GM19455 (cell line): ENCODE measurements around the gene CRTC1.

Experiments
- ATAC-seq: cut with Tn5 transposase; IDR thresholded peaks from one replicate; pipeline ENCODE4 v1.9.1; 2021; ENCODE audit not compliant: unreplicated experiment

Gene CRTC1

GRCh38 chr19:18780631-18781030, 97.2 kb downstream of the CRTC1 start:
- ATAC-seq = no peak

GRCh38 chr19:18781047-18781600, 97.6 kb downstream of the CRTC1 start:
- no peak for ATAC-seq

GRCh38 chr19:18781885-18782527, 98.5 kb downstream of the CRTC1 start:
- ATAC-seq = no peak

GRCh38 chr19:18782559-18783225, 99.2 kb downstream of the CRTC1 start:
- ATAC-seq = no peak

GRCh38 chr19:18783958-18784785, 100.7 kb downstream of the CRTC1 start:
- ATAC-seq = no peak

GRCh38 chr19:18784786-18785120, 101.3 kb downstream of the CRTC1 start:
- ATAC-seq = no peak

- ATAC-seq = no peak
Measured at GRCh38 chr19:18785179-18786124, 102.0 kb downstream of the CRTC1 start.

- no peak for ATAC-seq
Measured at GRCh38 chr19:18788529-18789421, 105.3 kb downstream of the CRTC1 start.

- no peak for ATAC-seq
Measured at GRCh38 chr19:18789422-18789869, 106.0 kb downstream of the CRTC1 start.

- no peak for ATAC-seq
Measured at GRCh38 chr19:18789883-18790565, 106.5 kb downstream of the CRTC1 start.

- ATAC-seq = no peak
Measured at GRCh38 chr19:18790566-18791314, 107.3 kb downstream of the CRTC1 start, which contains the start of gene COMP. Gene COMP (minus strand): TSS chr19:18791305. CDS start chr19:18791269, 36 bp downstream.

GRCh38 chr19:18791315-18791678, 107.8 kb downstream of the CRTC1 start:
- ATAC-seq = no peak

GRCh38 chr19:18792661-18793060, 109.2 kb downstream of the CRTC1 start:
- ATAC-seq = no peak

- no peak for ATAC-seq
Measured at GRCh38 chr19:18793144-18794028, 109.9 kb downstream of the CRTC1 start.

GRCh38 chr19:18794029-18794313, 110.5 kb downstream of the CRTC1 start:
- ATAC-seq = no peak

- no peak for ATAC-seq
Measured at GRCh38 chr19:18794692-18795091, 111.2 kb downstream of the CRTC1 start.

GRCh38 chr19:18795540-18795939, 112.1 kb downstream of the CRTC1 start:
- no peak for ATAC-seq
